AG09319 (cell line): Measurements from ENCODE around the gene TRANK1.

Experiments used
- DNase-seq: peaks from one replicate; pipeline ENCODE4 v3.0.0-alpha.2; 2010; ENCODE audit warnings: low read depth; ENCODE audit errors: extremely low read depth
- CTCF ChIP-seq: IDR thresholded peaks from 2 replicates; pipeline ENCODE4 v1.5.1; 2011; ENCODE audit warnings: low read depth, mild to moderate bottlenecking, inconsistent platforms, low read length, moderate library complexity

TRANK1 gene

GRCh38 chr3:36911990-36912804 lies 32.7 kb downstream of the TRANK1 start:
- TF ChIP-seq CTCF = no peak
- peak; percentile 49 for DNase-seq

GRCh38 chr3:36909666-36910065 lies 35.2 kb downstream of the TRANK1 start:
- no peak for TF ChIP-seq CTCF
- DNase-seq = no peak

GRCh38 chr3:36909181-36909580 lies 35.7 kb downstream of the TRANK1 start:
- no peak for TF ChIP-seq CTCF
- no peak for DNase-seq

GRCh38 chr3:36908647-36909180 lies 36.1 kb downstream of the TRANK1 start:
- no peak for DNase-seq
- TF ChIP-seq CTCF = no peak

GRCh38 chr3:36907911-36908646 lies 36.8 kb downstream of the TRANK1 start:
- DNase-seq = no peak
- no peak for TF ChIP-seq CTCF

GRCh38 chr3:36906504-36907149 lies 38.2 kb downstream of the TRANK1 start:
- no peak for TF ChIP-seq CTCF
- no peak for DNase-seq
